Neuronal stem cell (in vitro differentiated cells): ENCODE measurements around the gene AGBL4.
"Not testable (repeated sequence)": the region's sequence is repeated elsewhere in the genome, so short reads cannot be mapped to it uniquely, and the experiment has no call there.

Experiments used
- DNase-seq: peaks from one replicate; pipeline ENCODE4 v3.0.0-alpha.2; 2013; ENCODE audit warnings: low spot score
- H2AFZ ChIP-seq: one replicate; pipeline ENCODE4 v1.6.1; 2013; ENCODE audit warnings: mild to moderate bottlenecking, low read length, inconsistent platforms
- H2AK5ac ChIP-seq: 2 replicates; pipeline ENCODE4 v1.6.1; 2013; ENCODE audit warnings: low read depth, mild to moderate bottlenecking, inconsistent platforms, low read length, moderate library complexity, mixed read lengths
- H2BK120ac ChIP-seq: 2 replicates; pipeline ENCODE4 v1.6.1; 2013; ENCODE audit warnings: low read depth, mild to moderate bottlenecking, inconsistent platforms, low read length, moderate library complexity, mixed read lengths
- H2BK12ac ChIP-seq: one replicate; pipeline ENCODE4 v1.6.1; 2013; ENCODE audit warnings: low read length, inconsistent platforms
- H2BK15ac ChIP-seq: 2 replicates; pipeline ENCODE4 v1.6.1; 2013; ENCODE audit warnings: mild to moderate bottlenecking, low read length, inconsistent platforms, mixed read lengths
- H2BK5ac ChIP-seq: one replicate; pipeline ENCODE4 v1.6.1; 2013; ENCODE audit warnings: inconsistent platforms, mild to moderate bottlenecking, low read length, moderate library complexity
- H3K14ac ChIP-seq: one replicate; pipeline ENCODE4 v1.6.1; 2013; ENCODE audit warnings: low read length, inconsistent platforms
- H3K18ac ChIP-seq: 2 replicates; pipeline ENCODE4 v1.6.1; 2013; ENCODE audit warnings: low read length, inconsistent platforms
- H3K23ac ChIP-seq: 2 replicates; pipeline ENCODE4 v1.6.1; 2013; ENCODE audit warnings: low read depth, mild to moderate bottlenecking, mixed read lengths, low read length, inconsistent platforms; ENCODE audit not compliant: poor library complexity
- H3K27ac ChIP-seq: replicated peaks from 3 replicates; pipeline ENCODE4 v1.5.1; 2013; ENCODE audit warnings: low read length, inconsistent platforms
- H3K27me3 ChIP-seq, 3 experiments: 2 replicates each; pipeline ENCODE4 v1.6.1; 2013; ENCODE audit warnings: low read length in 3 of 3, mild to moderate bottlenecking in 2 of 3, inconsistent platforms in 1 of 3, low read depth in 1 of 3, mixed read lengths in 1 of 3, moderate library complexity in 1 of 3; ENCODE audit not compliant: control insufficient read depth in 3 of 3, insufficient read depth in 3 of 3
- H3K36me3 ChIP-seq, 2 donors: replicated peaks in 1 of 2; 2 replicates each; pipeline ENCODE4 v1.6.1; 2013; ENCODE audit warnings: low read length in 2 of 2; ENCODE audit not compliant: control insufficient read depth in 2 of 2, insufficient read depth in 2 of 2
- H3K4ac ChIP-seq: 2 replicates; pipeline ENCODE4 v1.6.1; 2013; ENCODE audit warnings: inconsistent platforms, mild to moderate bottlenecking, low read length, moderate library complexity
- H3K4me1 ChIP-seq, 2 donors: 1 replicate in 1 of 2; 2 replicates in 1 of 2; pipeline ENCODE4 v1.6.1; 2013; ENCODE audit warnings: low read length in 2 of 2, low read depth in 1 of 2; ENCODE audit not compliant: control insufficient read depth in 2 of 2, insufficient read depth in 1 of 2
- H3K4me2 ChIP-seq: one replicate; pipeline ENCODE4 v1.6.1; 2013; ENCODE audit warnings: mild to moderate bottlenecking, low read length, inconsistent platforms; ENCODE audit not compliant: insufficient read depth, poor library complexity, severe bottlenecking
- H3K4me3 ChIP-seq, 2 donors: 2 replicates each; pipeline ENCODE4 v1.5.1; 2013; ENCODE audit warnings: low read length in 2 of 2, mild to moderate bottlenecking in 2 of 2, inconsistent platforms in 1 of 2, moderate library complexity in 1 of 2
- H3K79me1 ChIP-seq: one replicate; pipeline ENCODE4 v1.6.1; 2013; ENCODE audit warnings: low read depth, mild to moderate bottlenecking, inconsistent platforms, low read length, moderate library complexity
- H3K9ac ChIP-seq: one replicate; pipeline ENCODE4 v1.6.1; 2013; ENCODE audit warnings: mild to moderate bottlenecking, low read depth, low read length, inconsistent platforms; ENCODE audit not compliant: poor library complexity
- H3K9me3 ChIP-seq, 2 donors: replicated peaks in 1 of 2; 2 replicates each; pipeline versions ENCODE3 to v1.6.1; 2013; ENCODE audit warnings: low read length in 2 of 2, mild to moderate bottlenecking in 2 of 2, inconsistent platforms in 1 of 2, low read depth in 1 of 2, mixed read lengths in 1 of 2, moderate library complexity in 1 of 2; ENCODE audit not compliant: control insufficient read depth in 2 of 2, insufficient read depth in 1 of 2
- H4K8ac ChIP-seq: one replicate; pipeline ENCODE4 v1.6.1; 2013; ENCODE audit warnings: low read depth, mild to moderate bottlenecking, inconsistent platforms, low read length, moderate library complexity
- H4K91ac ChIP-seq: one replicate; pipeline ENCODE4 v1.6.1; 2013; ENCODE audit warnings: low read length, low read depth, mild to moderate bottlenecking, inconsistent platforms; ENCODE audit not compliant: poor library complexity
- WGBS, 2 donors: extraction: QIAGEN DNeasy Blood & Tissue Kit; methylation state at CpG; one replicate each; pipeline ENCODE4 v1.1.7; 2013; ENCODE audit warnings: missing lambda C conversion rate in 2 of 2, mixed read lengths in 1 of 2; ENCODE audit not compliant: insufficient read length in 2 of 2, insufficient replicate concordance in 1 of 2; ENCODE audit errors: extremely low coverage in 2 of 2; 5-methylcytosine and 5-hydroxymethylcytosine counted together

Gene AGBL4

DNA sequence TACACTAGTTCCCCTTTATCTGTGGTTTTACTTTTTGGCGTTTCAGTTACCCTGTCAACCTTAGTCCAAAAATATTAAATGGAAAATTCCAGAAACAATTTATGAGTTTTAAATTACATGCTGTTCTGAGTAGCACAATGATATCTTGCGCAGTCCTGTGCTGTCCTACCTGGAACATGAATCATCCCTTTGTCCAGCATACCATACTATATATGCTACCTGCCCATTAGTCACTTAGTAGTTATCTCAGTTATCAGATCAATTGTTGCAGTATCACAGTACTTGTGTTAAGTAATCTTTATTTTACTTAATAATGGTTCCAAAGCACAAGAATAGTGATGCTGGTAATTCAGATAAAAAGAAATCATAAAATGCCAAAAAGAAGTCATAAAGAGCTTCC, 52.7 kb downstream of the AGBL4 start:
- Histone ChIP-seq H2BK15ac (no peak overlapping the region), H3K9ac (no peak overlapping the region), H3K27me3 (no peaks in the 10 kb centered on the region), H3K4me1 (no peaks in the 10 kb centered on the region), H2BK12ac (no peak overlapping the region), H3K23ac (no peak overlapping the region), H2AK5ac (no peak overlapping the region), H3K4me2 (no peak overlapping the region), H4K91ac (no peak overlapping the region), H3K9me3 (peaks cover 0 to 2% of the 10 kb centered on the region in 2 donors), H3K4ac (no peak overlapping the region), H2AFZ (no peak overlapping the region), H3K18ac (no peak overlapping the region), H3K4me3 (no peak overlapping the region), H2BK5ac (no peak overlapping the region), H3K14ac (no peak overlapping the region), H2BK120ac (no peak overlapping the region), H3K36me3 (no peaks in the 10 kb centered on the region), H3K79me1 (no peaks in the 10 kb centered on the region), H4K8ac (no peak overlapping the region), H3K27ac (no peak overlapping the region)
- no CpG with 5 or more reads among the region's 2 CpGs for WGBS, 2 donors
- no peak for DNase-seq

GRCh38 chr1:49951385-49951784, 72.4 kb downstream of the AGBL4 start:
- H3K4ac ChIP-seq, result no peak overlapping the region
- no peak overlapping the region for H3K23ac ChIP-seq
- H2AFZ ChIP-seq, result no peak overlapping the region
- H2BK15ac ChIP-seq, result no peak overlapping the region
- no peak overlapping the region for H3K27ac ChIP-seq
- H2BK5ac ChIP-seq, result no peak overlapping the region
- H2AK5ac ChIP-seq, result no peak overlapping the region
- no peak overlapping the region for H4K91ac ChIP-seq
- H3K18ac ChIP-seq, result no peak overlapping the region
- WGBS, 2 donors, result no CpG with 5 or more reads among the region's 3 CpGs
- no peaks in the 10 kb centered on the region for H3K4me1 ChIP-seq
- no peak overlapping the region for H3K4me2 ChIP-seq
- no peak overlapping the region for H3K14ac ChIP-seq
- no peak overlapping the region for H2BK12ac ChIP-seq
- no peak for DNase-seq
- no peaks in the 10 kb centered on the region for H3K79me1 ChIP-seq
- no peak overlapping the region for H3K9ac ChIP-seq
- no peaks in the 10 kb centered on the region for H3K27me3 ChIP-seq
- no peaks in the 10 kb centered on the region for H3K36me3 ChIP-seq
- no peak overlapping the region for H4K8ac ChIP-seq
- no peak overlapping the region for H3K4me3 ChIP-seq
- no peak overlapping the region for H2BK120ac ChIP-seq
- H3K9me3 ChIP-seq, result peaks cover 0 to 2% of the 10 kb centered on the region in 2 donors

DNA sequence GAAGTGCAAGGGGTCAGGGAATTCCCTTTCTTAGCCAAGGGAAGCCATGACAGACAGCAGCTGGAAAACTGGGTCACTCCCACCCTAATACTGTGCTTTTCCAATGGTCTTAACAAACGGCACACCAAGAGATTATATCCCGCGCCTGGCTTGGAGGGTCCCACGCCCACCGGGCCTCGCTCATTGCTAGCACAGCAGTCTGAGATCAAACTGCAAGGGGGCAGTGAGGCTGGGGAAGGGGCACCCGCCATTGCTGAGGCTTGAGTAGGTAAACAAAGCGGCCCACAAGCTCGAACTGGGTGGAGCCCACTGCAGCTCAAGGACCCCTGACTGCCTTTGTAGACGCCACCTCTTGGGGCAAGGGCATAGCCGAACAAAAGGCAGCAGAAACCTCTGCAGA, 108.5 kb downstream of the AGBL4 start:
- not testable (repeated sequence) for H4K8ac ChIP-seq, H3K23ac ChIP-seq

GRCh38 chr1:49906365-49906764, 117.4 kb downstream of the AGBL4 start:
- Histone ChIP-seq H3K4ac (no peak overlapping the region), H3K27me3 (no peaks in the 10 kb centered on the region), H3K14ac (no peak overlapping the region), H3K18ac (no peak overlapping the region), H4K91ac (no peak overlapping the region), H3K4me1 (no peaks in the 10 kb centered on the region), H2BK12ac (no peak overlapping the region), H3K79me1 (no peaks in the 10 kb centered on the region), H3K23ac (no peak overlapping the region), H2AFZ (no peak overlapping the region), H3K4me2 (no peak overlapping the region), H2BK15ac (no peak overlapping the region), H2AK5ac (no peak overlapping the region), H2BK120ac (no peak overlapping the region), H3K4me3 (no peak overlapping the region), H2BK5ac (no peak overlapping the region), H3K9me3 (no peaks in the 10 kb centered on the region), H3K27ac (no peak overlapping the region), H4K8ac (no peak overlapping the region), H3K36me3 (no peaks in the 10 kb centered on the region), H3K9ac (no peak overlapping the region)
- WGBS, 2 donors, result no CpG with 5 or more reads among the region's 3 CpGs
- no peak for DNase-seq

More for the DNA sequence above, 108.5 kb downstream of the AGBL4 start:
- not testable (repeated sequence) for H3K27me3 ChIP-seq, H3K4ac ChIP-seq, H3K79me1 ChIP-seq, H2BK120ac ChIP-seq, H3K4me2 ChIP-seq, H2BK12ac ChIP-seq, H3K4me1 ChIP-seq, H2AFZ ChIP-seq, H3K14ac ChIP-seq, H3K18ac ChIP-seq, H3K9ac ChIP-seq, H3K36me3 ChIP-seq, H2BK15ac ChIP-seq, H4K91ac ChIP-seq, H2BK5ac ChIP-seq, H3K4me3 ChIP-seq, DNase-seq, H3K27ac ChIP-seq, H2AK5ac ChIP-seq
- H3K9me3 ChIP-seq, result peaks cover 0 to 11% of the 10 kb centered on the region in 2 donors
- WGBS, 2 donors, result no CpG with 5 or more reads among the region's 11 CpGs
